ENCODE measurements around the gene CREG1. TPM values are rescaled to one million over a fixed set of nuclear protein-coding genes. Genes with fewer than 3 reads are reported as not detected.

Gene CREG1
- polyA plus RNA-seq, 1 experiment: 27.5 TPM

DNA sequence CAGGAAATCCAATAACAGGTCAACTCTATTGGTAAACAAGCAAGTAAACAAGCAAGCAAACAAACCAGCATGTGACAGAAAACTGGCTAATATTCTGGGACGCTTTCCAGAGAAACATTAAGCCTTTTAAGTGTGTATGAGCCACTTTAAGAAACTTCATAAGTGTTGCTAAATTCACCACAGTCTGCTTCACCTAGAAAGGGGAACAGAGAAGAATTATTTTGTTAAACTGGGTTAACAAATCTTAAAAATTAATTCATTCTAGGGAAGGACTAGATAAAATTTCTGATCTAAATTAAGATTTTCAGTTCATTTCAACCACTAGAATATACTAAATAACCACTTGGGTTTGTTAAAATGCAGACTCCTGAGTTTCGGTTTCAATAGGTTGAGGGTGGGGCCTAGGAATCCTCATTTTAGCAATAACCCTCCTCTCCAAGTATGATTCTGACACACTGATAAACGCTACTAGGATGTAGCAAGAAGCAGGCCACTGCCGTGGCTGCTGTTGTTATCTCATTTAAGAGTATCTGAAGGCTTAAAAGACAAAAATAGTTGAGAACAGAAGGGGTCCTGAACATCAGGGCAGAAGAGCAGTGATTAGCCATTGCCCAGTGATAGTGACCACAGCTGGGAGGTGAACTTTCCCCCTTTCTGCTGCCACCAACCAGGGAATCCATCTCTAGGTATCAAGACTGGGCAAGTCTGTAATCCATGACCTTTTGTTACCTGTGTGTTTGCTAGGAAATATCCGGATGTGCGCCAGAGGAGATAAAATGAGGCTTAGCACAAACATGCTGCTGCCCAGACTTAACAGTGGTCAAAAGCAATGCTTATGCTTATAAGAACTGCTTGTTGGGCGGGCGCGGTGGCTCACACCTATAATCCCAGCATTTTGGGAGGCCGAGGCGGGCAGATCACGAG, 11.2 kb downstream of the CREG1 start:
- ChIA-PET CTCF (interaction anchor here (0.6 to 3.3 kb wide), 6 partner anchors 10 to 475 kb away, joined by 3 to 26 read pairs (median 6); partner anchors contain the start of gene CREG1), POLR2A (no interaction called here)
- Histone ChIP-seq H3K36me3 (ENCODE audit: control insufficient read depth, insufficient read depth, low read length) (no peaks in the 10 kb centered on the region), H3K4me3 (ENCODE audit: low read depth, low read length) (no peak overlapping the region), H3K27me3 (ENCODE audit: control insufficient read depth, insufficient read depth, low read length) (no peaks in the 10 kb centered on the region)
- no peak for DNase-seq (ENCODE audit: low read depth)
- TF ChIP-seq, protein P1, sequence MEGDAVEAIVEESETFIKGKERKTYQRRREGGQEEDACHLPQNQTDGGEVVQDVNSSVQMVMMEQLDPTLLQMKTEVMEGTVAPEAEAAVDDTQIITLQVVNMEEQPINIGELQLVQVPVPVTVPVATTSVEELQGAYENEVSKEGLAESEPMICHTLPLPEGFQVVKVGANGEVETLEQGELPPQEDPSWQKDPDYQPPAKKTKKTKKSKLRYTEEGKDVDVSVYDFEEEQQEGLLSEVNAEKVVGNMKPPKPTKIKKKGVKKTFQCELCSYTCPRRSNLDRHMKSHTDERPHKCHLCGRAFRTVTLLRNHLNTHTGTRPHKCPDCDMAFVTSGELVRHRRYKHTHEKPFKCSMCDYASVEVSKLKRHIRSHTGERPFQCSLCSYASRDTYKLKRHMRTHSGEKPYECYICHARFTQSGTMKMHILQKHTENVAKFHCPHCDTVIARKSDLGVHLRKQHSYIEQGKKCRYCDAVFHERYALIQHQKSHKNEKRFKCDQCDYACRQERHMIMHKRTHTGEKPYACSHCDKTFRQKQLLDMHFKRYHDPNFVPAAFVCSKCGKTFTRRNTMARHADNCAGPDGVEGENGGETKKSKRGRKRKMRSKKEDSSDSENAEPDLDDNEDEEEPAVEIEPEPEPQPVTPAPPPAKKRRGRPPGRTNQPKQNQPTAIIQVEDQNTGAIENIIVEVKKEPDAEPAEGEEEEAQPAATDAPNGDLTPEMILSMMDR (IDR thresholded peaks at IDR 0.05; ENCODE audit: insufficient read depth, low read depth, low read length): no peak

DNA sequence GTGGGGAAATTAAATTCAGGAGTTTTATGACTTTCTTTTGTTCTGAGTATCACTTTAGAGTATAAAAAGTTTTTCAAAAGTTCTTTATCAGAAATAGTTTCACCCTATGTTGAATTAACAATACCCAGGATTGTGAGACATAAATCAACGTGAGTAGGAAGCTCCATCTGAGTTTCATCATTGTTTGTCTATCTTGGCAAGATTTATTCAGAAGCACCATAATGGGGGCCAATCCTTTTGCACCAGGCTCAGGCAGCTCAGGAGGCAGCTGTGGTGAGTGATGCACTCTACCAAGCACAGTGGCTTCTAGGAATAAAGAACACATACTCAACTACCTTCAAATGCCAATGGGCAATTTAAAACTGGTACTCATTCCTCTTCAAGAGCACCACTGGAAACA, 12.0 kb downstream of the CREG1 start:
- no peaks in the 10 kb centered on the region for H3K36me3 ChIP-seq (ENCODE audit: control insufficient read depth, insufficient read depth, low read length)
- DNase-seq (ENCODE audit: low read depth): no peak
- 0 out of 2 replicates have a peak, but pooled peaks cover 2% of the 10 kb centered on the region for H3K27me3 ChIP-seq (ENCODE audit: control insufficient read depth, insufficient read depth, low read length)
- ChIA-PET CTCF (interaction anchor here (0.6 to 3.3 kb wide), 12 partner anchors 8 to 482 kb away, joined by 3 to 26 read pairs (median 6); partner anchors contain the start of gene CREG1), POLR2A (no interaction called here)
- no peak overlapping the region for H3K4me3 ChIP-seq (ENCODE audit: low read depth, low read length)
- TF ChIP-seq, protein P1 (IDR thresholded peaks at IDR 0.05; ENCODE audit: insufficient read depth, low read depth, low read length): no peak

DNA sequence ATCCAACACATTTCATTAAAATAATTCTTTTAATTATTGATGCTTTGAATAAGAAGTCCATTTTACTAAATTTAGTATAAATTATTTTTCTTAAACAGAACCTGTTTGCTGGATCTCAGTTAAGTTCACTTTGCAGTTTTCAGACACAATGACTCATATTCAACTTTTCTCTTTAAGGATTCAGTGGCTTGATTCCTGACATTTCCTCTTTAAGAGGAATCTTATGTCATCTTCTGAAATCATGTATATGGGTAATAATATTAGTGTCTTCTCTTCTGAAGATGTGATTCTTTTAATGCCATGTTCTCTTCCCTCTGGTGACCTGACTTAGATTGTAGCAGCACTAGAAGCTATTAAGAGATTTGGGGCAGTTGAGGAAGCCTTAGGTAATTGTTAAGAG, 12.6 kb downstream of the CREG1 start:
- Histone ChIP-seq H3K36me3 (ENCODE audit: control insufficient read depth, insufficient read depth, low read length) (no peaks in the 10 kb centered on the region), H3K4me3 (ENCODE audit: low read depth, low read length) (no peak overlapping the region), H3K27me3 (ENCODE audit: control insufficient read depth, insufficient read depth, low read length) (0 out of 2 replicates have a peak, but pooled peaks cover 2% of the 10 kb centered on the region)
- POLR2A ChIA-PET: no interaction called here
- TF ChIP-seq, protein P1 (IDR thresholded peaks at IDR 0.05; ENCODE audit: insufficient read depth, low read depth, low read length): no peak
- DNase-seq (ENCODE audit: low read depth): no peak
- CTCF ChIA-PET: interaction anchor here (0.6 to 3.3 kb wide), 24 partner anchors 8 to 481 kb away, joined by 3 to 26 read pairs (median 4); partner anchors contain the start of gene CREG1

DNA sequence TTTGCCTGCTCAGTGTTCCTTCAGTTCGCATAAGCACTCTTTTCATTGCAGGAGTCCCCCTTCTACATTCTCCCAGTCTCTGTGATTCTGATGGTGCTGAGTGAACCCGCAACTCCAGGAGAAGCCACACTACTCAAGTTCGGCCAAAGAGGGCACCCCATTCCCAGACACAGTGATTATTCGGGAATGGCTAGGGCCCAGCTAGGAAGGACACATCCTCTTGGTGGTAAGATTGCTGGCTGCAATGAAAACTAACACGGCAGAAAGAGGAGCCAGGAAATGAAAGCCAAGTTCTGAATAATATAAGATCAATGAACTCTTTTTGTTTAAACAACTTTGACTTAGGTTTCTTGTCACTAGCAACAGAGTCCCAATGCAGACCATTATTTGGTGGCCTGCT, 14.9 kb downstream of the CREG1 start:
- POLR2A ChIA-PET: no interaction called here
- CTCF ChIA-PET: interaction anchor here (1.1 to 1.3 kb wide), 4 partner anchors 9 to 83 kb away, joined by 3 to 4 read pairs (median 4); partner anchors contain the start of gene CREG1

More for the DNA sequence above, 14.9 kb downstream of the CREG1 start:
- H3K4me3 ChIP-seq (ENCODE audit: low read depth, low read length): no peak overlapping the region
- TF ChIP-seq, protein P1 (IDR thresholded peaks at IDR 0.05; ENCODE audit: insufficient read depth, low read depth, low read length): peak; percentile 11; the same call in 1 of the 2 replicates
- no peak for DNase-seq (ENCODE audit: low read depth)
- no peaks in the 10 kb centered on the region for H3K36me3 ChIP-seq (ENCODE audit: control insufficient read depth, insufficient read depth, low read length)
- H3K27me3 ChIP-seq (ENCODE audit: control insufficient read depth, insufficient read depth, low read length): 0 out of 2 replicates have a peak, but pooled peaks cover 2% of the 10 kb centered on the region

All from BJ (cell line).